GM19452 (cell line): ENCODE measurements around the gene TINAGL1.

Source experiments
- ATAC-seq: cut with Tn5 transposase; IDR thresholded peaks from one replicate; pipeline ENCODE4 v1.9.1; 2021; ENCODE audit not compliant: unreplicated experiment

Gene TINAGL1

DNA sequence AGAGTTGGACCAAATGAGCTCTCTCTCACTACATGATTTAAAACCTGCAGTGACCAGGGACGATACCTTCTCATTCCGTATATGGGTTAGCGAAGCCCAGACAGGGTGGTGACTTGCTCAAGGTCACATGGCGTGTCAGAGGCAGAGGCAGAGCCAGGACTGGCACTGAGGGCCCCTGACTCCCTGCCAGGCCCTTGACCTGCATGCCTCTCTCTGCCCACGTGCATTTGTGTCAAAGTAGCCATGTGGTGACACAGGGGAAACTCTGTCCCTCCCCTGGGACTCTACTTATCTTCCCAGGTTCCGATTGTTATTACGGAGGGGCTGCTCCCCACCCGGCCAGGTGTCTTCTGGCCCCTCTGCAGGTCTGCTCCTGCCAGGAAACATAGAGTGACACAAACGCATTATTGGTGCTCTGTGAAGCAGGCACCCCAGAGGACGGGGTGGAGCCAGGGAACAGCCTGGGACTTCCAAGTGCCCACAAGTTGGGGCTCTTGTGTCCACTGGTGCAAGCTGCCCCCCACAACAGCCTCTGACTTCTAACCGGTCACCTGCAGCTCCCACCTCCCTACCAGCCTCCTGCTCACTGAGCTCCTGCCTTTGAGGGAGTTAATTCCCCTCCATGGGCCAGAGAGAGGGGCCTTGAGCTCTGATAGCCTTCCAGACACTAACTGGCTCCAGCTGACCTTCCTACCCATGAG is 7.3 kb upstream of the TINAGL1 start:
- no peak for ATAC-seq

DNA sequence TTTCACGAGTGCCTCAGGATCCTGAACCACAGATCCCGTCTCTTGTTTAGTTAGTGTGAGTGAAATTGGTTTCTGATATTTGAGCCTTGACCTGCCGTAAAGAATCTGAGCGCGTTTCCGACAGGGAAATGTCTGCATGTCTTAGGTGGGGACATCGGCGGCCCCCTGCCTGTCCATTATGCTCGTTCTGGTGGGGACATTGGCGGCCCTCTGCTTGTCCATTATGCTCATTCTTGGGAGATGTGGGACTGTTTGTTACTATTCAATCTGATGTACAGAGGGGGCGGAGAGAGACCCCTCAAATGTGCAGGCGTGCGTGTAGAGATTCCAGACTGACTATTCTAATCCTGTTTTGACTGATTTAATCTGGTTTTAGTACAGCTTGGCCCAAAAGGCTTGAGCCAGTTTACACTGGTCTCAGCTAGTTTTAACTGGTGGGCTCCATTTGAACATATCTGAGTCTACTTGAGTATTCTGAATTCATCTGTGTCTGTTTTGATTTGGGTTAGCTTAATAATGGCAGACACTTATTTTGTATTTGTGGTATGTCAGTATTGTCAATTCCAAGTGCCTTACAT is 6.6 kb upstream of the TINAGL1 start:
- no peak for ATAC-seq

DNA sequence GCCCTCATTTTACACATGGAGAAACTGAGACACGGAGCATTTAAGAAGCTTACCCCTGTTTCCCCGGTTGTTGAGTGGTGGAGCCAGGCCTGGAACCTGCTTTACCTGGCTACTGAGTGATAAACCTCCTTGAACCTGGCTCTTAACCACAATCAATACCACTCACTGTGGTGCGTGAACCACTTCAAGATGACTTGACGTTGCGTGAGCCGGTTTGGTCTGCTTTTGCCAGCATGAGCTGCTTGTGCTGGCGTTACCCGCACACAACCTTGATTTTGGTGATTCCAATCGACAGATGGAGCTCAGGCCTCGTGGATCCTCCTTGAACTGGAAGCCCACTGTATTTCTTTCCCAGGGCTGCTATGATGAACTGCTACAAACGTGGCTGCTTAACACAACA is 6.1 kb upstream of the TINAGL1 start:
- ATAC-seq: no peak

DNA sequence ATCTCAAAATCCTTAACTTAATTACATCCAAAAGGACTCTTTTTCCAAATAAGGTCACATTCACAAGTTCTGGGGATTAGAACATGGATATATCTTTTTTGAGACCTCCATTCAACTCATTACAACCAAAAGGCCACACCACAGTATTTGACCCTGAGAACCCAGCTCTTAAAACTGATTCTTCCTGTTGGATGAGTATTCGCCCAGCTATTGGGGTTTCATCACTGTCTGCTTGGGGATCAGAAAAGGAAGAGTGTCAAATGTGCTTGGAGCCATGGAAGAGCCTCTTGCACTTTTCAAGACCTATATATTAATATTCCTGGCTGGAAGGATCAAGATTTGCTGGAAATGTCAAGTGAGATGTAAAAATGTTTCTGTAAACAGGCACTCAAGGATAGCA is 5.4 kb upstream of the TINAGL1 start:
- no peak for ATAC-seq

DNA sequence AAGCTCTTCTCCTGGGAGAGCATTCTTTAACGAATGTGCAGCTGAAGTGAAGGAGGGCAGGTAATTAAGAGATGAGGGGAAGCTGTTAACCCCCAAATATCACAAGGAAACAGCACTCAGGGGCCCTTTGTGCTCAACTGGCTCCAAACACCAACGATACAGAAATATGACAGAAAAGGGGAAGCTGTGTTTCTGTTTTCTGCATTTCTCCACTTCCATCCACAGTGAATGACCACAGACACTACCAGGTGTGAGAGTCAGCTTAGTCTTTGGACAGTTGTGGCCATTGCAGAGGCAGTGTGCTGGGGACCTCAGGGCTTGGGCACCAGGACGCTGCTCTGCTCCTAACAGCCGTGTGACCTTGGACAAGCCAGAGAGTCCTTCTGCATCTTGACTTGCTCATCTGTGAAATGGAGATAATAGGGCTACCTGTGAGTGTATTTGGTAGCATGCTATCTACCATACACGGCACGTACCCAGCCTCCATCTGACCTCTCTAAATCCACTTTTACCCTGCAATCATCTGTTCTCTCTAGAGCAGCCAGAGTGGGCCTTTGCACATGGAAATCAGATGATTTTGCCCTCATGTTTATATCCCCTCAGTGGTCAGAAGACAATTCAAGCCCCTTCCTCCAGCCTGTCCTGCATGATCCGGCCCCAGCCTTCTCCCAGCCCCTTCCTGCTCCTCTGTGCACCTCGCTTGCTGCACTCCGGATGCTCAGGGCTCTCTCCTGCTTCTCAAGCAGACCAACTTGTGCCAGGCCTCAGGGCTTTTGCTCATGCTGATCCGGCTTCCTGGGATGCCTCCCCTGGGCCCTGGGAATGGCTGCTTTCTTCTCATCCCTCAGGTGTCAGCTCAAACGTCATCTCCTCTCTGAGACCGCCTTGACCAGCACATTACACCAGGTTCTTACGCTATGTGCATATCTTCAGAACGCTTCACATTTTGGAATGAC is 4.7 kb upstream of the TINAGL1 start:
- no peak for ATAC-seq

DNA sequence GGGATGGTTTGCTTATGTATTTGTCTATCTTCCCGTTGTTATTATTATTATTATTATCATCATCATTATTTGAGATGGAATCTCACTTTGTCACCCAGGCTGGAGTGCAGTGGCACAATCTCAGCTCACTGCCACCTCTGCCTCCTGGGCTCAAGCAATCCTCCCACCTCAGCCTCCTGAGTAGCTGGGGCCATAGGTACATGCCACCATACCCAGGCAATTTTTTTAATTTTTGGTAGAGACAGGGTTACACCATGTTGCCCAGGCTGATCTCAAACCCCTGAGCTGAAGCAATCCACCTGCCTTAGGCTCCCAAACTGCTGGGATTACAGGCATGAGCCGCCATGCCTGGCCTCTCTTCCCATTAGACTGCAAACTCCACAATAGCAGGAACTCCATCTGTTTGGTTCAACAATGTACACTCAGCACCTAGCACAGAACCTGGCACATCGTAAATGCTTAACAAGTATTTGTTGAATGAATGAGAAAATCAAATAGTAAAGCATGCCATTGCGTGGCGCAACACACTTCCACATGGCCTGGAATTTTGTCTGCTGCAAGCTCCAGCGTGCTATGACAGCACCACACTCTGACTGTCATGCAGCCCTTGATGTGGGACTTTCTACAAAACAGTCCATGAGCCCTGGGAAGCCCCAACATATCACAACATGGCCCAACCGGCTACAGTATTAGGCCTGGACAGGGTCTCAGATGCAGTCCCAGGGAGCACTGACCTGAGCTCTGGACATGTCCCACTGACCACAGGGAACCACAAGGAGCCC is 3.8 kb upstream of the TINAGL1 start:
- no peak for ATAC-seq

DNA sequence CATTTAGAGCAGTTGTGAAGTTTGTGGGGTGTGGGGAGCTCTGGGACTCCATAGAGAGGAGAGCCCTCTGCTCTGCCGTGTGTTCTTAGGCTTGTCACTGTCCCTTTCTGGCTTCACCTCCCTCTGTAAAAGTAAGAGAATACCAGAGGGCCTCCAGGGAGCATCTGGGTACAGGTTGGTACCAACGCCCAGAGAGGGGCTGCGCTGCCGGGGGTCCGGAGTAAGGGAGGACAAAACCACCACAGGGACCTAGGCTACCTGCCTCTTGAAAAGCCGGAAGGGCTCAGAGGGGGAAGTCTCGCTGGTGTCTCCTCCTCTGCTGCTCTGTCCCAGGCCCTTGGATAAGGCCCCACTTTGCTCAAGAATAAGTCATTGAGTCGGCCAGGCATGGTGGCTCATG is 3.1 kb upstream of the TINAGL1 start:
- ATAC-seq: no peak

DNA sequence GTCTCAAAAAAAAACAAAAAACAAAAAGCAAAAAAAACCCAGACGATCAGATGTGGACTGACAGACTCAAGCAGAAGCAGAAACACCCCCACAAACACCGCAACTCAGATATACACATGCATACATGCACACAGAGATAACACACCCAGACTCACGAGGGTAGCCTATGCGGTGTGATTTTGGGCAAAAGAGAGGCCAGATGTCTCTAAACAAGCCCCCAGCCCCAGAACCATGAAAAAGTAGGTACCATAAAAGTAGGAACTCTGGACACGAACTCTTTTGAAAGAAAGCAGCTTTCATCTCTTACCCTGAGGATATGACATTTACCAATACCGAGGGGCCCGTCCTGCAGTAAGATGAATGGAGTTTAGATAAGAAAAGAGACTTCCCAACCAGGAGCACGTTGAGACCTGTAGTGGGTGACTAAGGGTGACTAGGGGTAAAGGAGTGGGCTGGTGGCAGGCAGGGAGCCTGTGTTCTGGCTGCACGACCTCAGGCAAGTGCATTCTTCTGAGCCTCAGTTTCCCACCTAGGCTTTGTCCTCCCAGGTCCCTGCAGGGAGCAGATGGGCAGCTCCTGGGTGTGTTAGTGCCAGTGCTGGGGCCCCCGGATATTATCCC is 1.5 kb upstream of the TINAGL1 start:
- ATAC-seq: no peak

DNA sequence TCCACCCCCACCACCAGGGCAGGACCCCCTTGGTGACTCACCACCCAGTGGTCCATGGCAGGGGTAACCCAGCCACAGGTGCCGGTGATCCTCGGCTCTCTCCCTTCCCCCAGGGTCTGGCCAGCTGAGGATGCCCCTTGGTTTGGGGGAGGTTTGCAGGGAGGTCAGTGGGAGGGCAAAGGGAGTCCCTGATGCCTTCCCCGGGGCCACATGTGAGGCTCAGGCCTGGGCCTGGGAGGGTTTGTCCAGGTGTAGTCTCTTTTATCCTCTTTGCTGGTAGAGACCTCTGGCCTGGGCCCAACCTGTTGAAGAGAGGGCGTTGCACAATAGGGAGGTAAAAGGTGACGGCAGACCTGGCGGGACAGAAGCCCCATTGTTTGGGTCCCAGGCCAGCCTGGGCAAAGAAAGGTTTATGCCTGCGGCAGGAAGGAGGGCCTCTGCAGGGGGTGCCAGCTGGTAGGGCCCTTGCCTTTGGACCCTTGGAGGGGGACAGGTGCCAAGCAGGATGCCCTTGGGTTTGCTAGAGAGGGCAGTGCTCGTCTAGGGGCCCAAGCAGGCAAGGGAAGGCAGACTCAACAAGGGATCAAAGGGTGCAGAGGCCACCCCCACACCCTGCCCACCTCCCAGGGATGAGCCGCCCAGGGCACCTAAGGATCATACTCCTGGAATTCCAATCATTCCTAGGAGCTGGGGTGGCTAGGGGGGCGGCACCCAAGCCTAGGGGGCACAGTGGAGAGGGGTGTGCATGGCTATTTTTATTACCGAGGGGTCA is 760 bp upstream of the TINAGL1 start:
- no peak for ATAC-seq

DNA sequence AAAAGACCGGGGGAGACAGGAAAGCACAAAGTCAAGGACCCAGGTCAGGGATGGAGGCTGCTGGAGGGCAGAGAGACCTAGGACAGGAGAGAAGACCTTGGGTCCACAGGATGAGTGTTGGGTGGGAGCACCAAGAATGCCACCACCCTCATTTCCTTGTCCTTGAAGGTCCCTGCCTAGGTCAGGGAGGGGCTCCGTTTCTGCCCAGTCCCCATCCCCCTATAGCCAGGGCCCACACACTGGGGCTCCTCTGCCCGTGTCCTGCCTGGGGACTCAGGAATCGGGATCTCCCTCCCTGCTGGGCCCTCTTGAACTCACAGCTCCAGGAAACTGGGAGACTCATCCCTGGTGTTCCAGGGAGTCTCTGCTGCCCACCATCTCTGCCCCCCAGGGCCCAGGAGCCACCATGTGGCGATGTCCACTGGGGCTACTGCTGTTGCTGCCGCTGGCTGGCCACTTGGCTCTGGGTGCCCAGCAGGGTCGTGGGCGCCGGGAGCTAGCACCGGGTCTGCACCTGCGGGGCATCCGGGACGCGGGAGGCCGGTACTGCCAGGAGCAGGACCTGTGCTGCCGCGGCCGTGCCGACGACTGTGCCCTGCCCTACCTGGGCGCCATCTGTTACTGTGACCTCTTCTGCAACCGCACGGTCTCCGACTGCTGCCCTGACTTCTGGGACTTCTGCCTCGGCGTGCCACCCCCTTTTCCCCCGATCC is 584 bp downstream of the TINAGL1 start:
- ATAC-seq: no peak

DNA sequence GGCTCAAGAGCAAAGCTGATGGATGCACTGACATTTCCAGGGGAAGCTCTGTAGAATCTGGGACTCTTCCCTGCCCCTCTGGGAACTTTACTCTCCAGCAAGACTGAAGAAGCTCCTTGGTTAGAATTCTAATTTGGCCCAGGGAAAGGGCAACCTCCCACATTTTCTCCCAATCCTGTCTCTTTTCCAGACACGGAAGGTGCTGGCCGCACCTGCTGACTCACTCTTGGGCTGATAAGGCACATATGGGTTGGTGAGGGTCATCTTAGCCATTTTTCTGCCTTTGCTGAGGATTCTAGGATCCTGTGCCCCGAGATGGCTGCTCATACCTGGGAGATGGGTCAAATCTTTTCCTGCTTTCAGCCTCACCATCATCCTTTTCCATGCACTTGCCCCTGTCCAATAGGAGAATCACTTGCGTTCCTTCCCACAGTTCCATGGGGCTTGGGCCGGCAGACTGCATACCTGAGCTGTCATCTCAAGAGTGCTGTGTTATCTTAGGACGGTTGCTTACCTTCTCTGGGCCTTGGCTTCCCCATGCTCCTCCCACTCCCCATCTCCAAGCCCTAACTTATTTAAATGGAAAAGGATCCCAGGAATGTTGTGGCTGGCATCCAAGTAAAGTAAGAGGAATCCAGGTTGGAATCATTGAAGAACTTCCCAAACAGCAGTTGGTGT is 1.3 kb downstream of the TINAGL1 start:
- no peak for ATAC-seq

DNA sequence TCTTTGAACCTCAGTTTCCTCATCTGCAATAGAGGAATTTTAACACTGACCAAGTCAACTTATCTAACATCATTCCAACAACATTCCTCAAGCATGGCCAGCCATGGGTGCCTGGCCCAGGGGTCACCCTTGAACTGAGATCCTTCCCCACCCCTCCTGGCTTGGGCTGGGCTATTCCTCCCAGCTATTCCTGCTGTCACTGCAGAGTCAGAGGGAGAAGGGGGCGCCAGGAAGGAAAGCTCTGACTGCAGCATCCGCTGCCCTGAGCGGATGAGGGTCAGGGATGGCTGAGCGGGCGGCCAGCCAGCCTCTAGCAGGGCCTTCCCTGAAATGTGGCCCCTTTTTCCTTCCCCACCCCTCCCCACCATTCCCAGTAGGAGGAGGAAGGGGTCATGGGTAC is 3.1 kb downstream of the TINAGL1 start:
- no peak for ATAC-seq

DNA sequence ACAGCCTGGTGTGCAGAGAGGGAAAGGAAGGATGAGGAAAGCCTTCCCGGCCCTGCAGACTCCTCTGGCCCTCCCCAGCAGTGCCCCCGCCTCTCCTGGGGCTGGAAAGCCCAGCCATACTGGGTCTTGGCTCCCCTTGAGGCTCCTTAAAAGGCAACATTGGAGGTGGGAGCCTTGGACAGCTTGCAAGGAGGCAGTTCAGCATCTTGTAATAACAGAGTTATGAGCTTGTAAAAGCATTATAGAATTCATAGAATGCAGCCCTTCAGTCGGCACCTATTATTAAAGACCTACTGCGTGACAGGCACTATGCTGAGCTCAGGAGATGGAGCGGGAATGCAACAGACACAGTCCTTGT is 4.2 kb downstream of the TINAGL1 start:
- ATAC-seq: no peak

DNA sequence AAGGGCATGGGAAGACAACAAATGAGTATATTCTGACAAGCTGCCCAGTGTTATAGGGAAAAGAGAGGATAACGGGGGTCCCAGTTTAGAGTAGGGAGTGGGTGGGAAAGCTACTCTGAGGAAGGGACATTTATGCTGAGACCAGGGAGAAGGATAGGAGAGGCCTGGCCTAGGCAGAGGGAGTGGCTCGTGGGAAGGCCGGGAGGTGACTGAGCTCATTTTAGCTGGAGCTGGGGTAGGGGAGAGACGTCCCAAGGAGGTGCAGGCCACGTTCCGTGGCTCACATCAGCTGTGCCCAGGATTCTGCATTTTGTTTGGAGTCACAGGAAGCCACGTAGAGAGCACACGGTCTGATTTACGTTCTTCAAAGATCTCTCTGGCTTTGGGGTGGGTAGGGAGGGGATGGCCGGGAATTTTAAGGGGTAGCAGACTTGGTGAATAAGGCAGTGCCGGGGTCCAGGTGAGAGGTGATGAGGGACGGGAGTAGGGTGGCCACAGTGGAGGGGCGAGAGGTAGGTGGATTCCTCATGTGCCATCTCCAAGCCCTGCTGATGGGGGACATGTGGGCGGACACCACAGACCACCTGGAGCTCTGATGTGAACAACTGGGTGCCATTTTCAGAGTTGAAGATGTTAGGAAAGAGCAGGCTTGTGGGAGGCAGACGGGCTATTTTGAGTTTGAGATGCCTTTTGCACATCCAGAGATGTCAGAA is 4.7 kb downstream of the TINAGL1 start:
- no peak for ATAC-seq

DNA sequence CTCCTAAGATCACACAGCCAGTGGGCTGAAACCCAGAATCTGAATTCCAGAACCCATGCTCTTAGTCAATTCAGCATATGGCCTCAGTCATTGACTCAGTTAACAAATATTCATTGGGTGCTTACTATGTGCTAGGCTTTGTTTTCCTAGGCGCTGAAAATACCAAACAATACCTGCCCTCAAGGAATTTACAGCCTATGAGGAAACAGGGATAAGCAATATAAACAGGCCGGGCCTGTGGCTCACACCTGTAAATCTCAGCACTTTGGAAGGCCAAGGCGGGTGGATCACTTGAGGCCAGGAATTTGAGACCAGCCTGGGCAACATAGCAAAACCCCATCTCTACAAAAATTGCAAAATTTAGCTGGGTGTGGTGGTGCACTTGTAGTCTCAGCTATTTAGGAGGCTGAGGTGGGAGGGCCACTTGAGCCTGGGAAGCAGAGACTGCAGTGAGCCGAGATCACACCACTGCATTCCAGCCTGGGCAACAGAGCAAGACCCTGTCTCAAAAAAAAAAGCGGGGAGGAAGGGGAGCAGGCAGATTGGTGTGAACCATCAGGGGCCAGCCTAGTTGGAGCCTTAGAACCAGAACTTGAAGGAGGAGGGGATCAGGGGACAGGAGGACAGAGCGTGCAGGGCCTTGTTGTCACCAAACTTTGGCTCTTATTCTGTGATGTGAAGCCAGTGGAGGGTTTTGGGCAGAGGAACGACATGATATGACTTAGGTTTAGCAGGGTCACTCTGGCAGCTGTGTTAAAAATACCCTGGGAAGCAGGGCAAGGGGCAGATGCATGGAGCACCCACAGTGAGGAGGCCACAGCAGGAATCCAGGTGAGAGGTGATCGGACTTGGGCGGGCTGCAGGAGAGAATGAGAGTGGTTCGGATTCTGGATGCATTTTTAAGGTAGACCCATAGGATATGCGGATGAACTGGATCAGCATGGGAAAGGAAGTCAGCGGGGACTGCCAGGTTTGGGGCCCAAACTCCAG is 5.8 kb downstream of the TINAGL1 start:
- ATAC-seq: no peak

DNA sequence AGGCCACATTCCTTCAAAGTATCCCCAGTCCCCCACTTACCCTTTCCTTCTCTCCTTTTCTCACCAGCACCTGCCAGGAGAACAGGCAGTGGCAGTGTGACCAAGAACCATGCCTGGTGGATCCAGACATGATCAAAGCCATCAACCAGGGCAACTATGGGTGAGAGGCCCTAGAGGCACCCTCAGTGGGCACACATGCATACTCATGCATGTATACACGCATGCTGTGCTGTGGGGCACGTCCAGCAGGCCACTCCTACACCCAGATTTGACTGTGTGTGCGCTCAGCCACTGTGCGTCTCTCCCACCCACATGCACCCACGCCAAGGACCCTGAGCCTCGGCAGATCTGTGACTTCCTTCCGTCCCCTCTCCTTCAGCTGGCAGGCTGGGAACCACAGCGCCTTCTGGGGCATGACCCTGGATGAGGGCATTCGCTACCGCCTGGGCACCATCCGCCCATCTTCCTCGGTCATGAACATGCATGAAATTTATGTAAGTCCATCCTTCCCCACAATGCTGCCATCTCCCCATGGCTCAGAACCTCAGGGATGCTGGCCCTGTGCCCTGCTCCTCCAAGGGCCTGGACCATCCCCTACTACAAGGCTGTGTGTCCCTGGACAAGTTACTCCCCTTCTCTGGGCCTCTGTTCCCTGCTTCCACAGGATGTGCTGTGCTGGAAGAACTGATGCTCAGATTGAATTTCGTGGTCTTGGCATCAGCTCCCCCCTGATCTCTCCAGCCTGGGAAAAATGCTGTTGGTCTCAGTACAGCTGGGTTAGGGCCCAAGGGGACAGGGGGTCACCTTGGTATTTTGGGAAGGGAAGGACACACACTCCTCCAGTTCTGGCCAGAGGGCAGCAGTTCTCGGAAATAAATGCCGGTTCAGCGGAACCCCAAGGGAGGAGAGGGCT is 7.0 kb downstream of the TINAGL1 start:
- ATAC-seq: no peak
